ENCODE data around the gene ANKRD63. TPM values are rescaled to one million over a fixed set of nuclear protein-coding genes. Genes with fewer than 3 reads are reported as not detected.

The ANKRD63 gene
- total and polyA plus RNA-seq, 7 donors: not detected

DNA sequence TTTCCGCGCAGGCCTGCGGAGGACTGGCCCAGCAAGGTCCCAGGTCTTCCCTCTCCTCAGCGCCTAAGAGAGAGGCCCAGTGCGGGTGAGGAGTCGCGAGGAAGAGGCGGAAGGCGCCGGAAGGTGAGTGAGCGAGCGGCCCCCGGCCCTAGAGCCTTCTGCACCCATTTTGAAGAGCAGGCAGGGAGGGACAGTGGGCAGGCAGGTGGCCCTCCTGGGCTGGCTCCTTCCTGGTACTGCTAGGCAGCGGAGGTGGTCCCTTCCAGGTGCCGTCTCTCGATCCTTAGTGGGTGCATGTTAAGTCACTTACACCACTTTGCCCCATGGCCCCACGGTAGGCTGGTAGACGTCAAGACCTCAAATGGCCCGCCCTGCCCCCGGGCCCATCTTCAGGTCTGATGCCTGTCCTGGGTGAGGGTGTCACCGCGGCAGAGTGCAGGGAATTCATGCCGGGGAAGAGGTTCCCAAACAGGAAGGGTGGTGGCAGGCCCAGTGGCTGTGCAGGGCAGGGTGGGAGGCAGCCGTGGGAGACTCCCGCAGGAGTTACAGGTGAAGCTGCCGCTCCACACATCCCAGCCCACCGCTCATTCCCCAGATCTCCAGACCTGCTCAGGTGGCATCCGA, 29.6 kb downstream of the ANKRD63 start:
- H3K27ac ChIP-seq: no peak overlapping the region
- H3K4me1 ChIP-seq: peaks cover 8% of the 10 kb centered on the region
- no peaks in the 10 kb centered on the region for H3K27me3 ChIP-seq (ENCODE audit: insufficient read depth in 3 of 3, low read length in 2 of 3)
- H3K36me3 ChIP-seq (ENCODE audit: insufficient read depth in 1 of 2, low read depth in 1 of 2): no peaks in the 10 kb centered on the region
- intact Hi-C loops (cut with DNase I): no loop called here
- TF ChIP-seq, protein P1, sequence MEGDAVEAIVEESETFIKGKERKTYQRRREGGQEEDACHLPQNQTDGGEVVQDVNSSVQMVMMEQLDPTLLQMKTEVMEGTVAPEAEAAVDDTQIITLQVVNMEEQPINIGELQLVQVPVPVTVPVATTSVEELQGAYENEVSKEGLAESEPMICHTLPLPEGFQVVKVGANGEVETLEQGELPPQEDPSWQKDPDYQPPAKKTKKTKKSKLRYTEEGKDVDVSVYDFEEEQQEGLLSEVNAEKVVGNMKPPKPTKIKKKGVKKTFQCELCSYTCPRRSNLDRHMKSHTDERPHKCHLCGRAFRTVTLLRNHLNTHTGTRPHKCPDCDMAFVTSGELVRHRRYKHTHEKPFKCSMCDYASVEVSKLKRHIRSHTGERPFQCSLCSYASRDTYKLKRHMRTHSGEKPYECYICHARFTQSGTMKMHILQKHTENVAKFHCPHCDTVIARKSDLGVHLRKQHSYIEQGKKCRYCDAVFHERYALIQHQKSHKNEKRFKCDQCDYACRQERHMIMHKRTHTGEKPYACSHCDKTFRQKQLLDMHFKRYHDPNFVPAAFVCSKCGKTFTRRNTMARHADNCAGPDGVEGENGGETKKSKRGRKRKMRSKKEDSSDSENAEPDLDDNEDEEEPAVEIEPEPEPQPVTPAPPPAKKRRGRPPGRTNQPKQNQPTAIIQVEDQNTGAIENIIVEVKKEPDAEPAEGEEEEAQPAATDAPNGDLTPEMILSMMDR (IDR thresholded peaks at IDR 0.05): no peak
- no peaks in the 10 kb centered on the region for H3K9me3 ChIP-seq
- WGBS, 3 donors: 42 to 46% (median 45%) methylated on average over 28 of the region's 28 CpGs
- ATAC-seq: no peak
- peak in 1 of 2 donors; percentile 41 for DNase-seq
- H3K4me3 ChIP-seq: peak overlapping the region; percentile 78

DNA sequence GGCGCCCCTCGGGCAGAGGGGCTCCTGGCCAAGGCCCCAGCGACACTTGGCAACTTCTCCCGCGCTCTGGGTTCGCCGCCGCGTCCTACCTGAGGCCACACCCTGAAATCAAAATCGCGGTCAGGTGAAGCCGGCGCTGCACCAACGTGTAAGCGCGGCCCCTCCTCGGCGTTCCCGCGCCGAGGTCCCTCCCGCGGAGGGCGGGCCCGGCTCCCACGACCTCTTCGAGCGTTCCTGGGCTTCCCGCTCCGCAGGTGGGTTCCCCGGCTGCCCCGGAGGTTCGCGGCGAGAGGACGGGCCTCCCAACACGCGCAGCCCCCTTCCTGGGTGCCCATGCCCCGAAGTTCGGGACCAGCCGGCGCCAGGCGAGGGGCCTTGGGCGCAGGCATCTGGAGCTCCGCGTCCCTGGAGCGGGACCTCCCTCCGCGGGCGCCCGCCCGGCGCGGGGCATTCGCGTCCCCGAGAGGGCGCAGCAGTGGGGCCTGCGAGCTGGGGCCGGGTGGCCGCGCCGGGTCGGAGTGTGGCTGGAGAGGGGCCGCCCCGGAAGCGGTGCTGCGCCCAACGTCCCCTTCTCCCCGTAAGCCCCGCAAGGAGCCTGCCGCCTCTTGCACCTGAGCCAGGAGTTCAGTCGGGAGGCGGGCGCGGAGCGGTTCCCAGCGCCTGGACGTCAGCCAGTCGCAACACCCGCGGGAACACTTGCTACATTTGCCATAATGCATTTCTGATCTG, 30.3 kb downstream of the ANKRD63 start:
- no peaks in the 10 kb centered on the region for H3K27me3 ChIP-seq (ENCODE audit: insufficient read depth in 3 of 3, low read length in 2 of 3)
- peak overlapping the region; percentile 78 for H3K4me3 ChIP-seq
- WGBS, 3 donors: 5 to 7% (median 5%) methylated on average over 61 to 82 of the region's 82 CpGs
- peaks cover 8% of the 10 kb centered on the region for H3K4me1 ChIP-seq
- intact Hi-C loops (cut with DNase I): no loop called here
- H3K36me3 ChIP-seq (ENCODE audit: insufficient read depth in 1 of 2, low read depth in 1 of 2): no peaks in the 10 kb centered on the region
- peak; percentile 31 to 65 for DNase-seq
- peak; percentile 46 to 82 (median 64) for ATAC-seq
- H3K9me3 ChIP-seq: no peaks in the 10 kb centered on the region
- H3K27ac ChIP-seq: no peak overlapping the region
- TF ChIP-seq, protein P1 (IDR thresholded peaks at IDR 0.05): no peak

DNA sequence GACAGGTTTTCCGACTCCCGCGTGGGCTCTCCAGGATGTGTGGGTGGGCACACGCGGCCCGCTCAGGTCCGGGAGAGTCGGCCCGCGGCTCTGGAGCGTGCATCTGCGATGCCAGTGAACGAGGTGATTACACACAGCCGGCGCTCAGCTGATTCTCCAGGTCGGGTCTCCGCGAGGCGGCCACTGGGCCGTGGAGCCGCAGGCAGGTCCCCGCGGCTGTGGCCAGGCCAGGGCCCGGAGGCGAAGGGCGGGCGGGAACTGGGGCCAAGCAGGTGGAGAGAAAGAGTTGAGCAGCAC, 30.8 kb downstream of the ANKRD63 start:
- H3K27me3 ChIP-seq (ENCODE audit: insufficient read depth in 3 of 3, low read length in 2 of 3): no peaks in the 10 kb centered on the region
- no peak overlapping the region for H3K27ac ChIP-seq
- 63 to 69% (median 69%) methylated on average over 24 to 27 of the region's 27 CpGs for WGBS, 3 donors
- ATAC-seq (peak in 1 of 4 donors; percentile 17), DNase-seq (no peak)
- peaks cover 8% of the 10 kb centered on the region for H3K4me1 ChIP-seq
- H3K9me3 ChIP-seq: no peaks in the 10 kb centered on the region
- H3K4me3 ChIP-seq: peak overlapping the region; percentile 78
- intact Hi-C loops (cut with DNase I): no loop called here
- H3K36me3 ChIP-seq (ENCODE audit: insufficient read depth in 1 of 2, low read depth in 1 of 2): no peaks in the 10 kb centered on the region
- TF ChIP-seq, protein P1 (IDR thresholded peaks at IDR 0.05): no peak

DNA sequence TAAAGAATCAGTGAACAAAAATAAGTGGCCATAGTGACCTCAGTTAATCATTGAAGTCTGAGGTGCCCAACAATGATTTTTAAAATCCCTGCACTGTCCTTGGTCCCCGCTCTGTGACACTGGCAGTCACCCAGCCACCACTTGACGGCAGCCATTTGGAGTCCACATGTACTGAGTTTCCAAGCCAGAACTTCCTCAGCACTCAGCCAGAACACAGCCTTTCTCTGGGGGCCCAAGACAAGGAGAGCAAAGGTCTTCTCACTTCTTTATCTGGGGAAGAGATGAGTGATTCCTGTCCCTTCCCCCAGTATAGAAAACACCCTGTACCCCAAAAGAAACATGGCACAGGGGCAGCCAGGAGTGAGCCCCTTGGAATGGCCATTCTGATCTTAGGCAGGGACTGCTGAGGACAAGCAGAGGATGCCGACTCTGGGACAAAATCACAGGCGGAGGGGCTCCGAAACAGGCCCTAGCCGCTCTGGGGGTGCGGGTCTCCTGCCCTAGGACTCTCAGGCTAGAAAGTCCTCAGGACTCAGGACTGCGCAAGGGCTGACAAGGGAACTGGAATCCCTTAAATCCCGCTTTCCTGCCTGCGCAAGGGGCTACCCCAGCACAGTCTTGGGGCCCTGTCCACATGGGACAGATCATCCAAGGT, 31.3 kb downstream of the ANKRD63 start:
- Histone ChIP-seq H3K4me1 (peaks cover 8% of the 10 kb centered on the region), H3K27ac (no peak overlapping the region), H3K9me3 (no peaks in the 10 kb centered on the region), H3K4me3 (no peak overlapping the region), H3K36me3 (ENCODE audit: insufficient read depth in 1 of 2, low read depth in 1 of 2) (no peaks in the 10 kb centered on the region), H3K27me3 (ENCODE audit: insufficient read depth in 3 of 3, low read length in 2 of 3) (no peaks in the 10 kb centered on the region)
- ATAC-seq (no peak), DNase-seq (peak in 1 of 2 donors; percentile 46)
- TF ChIP-seq, protein P1 (IDR thresholded peaks at IDR 0.05): no peak
- intact Hi-C loops (cut with DNase I): no loop called here
- 79 to 81% (median 81%) methylated on average over 10 of the region's 10 CpGs for WGBS, 3 donors
